K562 (cell line): ENCODE results near the gene SNIP1. TPM values are rescaled to one million over a fixed set of nuclear protein-coding genes. Genes with fewer than 3 reads are reported as not detected.

ENCODE experiments used
- ATF1 ChIP-seq, 2 experiments: fragments of 450-650 bp in 1 of 2; IDR thresholded peaks; 2 replicates each; pipeline ENCODE4 v1.6.1; 2016; ENCODE audit warnings: missing compliant biosample characterization in 1 of 2, missing genetic modification characterization in 1 of 2
- CBX3 ChIP-seq, 2 experiments: IDR thresholded peaks; 1 replicate in 1 of 2; 2 replicates in 1 of 2; pipeline ENCODE4 v1.6.1; 2012; ENCODE audit warnings: inconsistent platforms in 2 of 2, low read length in 2 of 2, borderline replicate concordance in 1 of 2, control low read depth in 1 of 2
- CCAR2 ChIP-seq: fragments of 200-400 bp; formaldehyde crosslinking; IDR thresholded peaks from 2 replicates; pipeline ENCODE4 v1.6.1; 2017; ENCODE audit warnings: mild to moderate bottlenecking, low read depth, low read length
- EWSR1 ChIP-seq: fragments of 450-650 bp; IDR thresholded peaks from 2 replicates; pipeline ENCODE4 v1.6.1; 2018; ENCODE audit warnings: borderline replicate concordance, mild to moderate bottlenecking, low read depth, moderate library complexity; ENCODE audit not compliant: partially characterized antibody
- KAT7 ChIP-seq: sonication (generic); formaldehyde crosslinking; IDR thresholded peaks from 2 replicates; pipeline ENCODE4 v1.8.0; 2022; ENCODE audit warnings: missing genetic modification reagents, mild to moderate bottlenecking, borderline replicate concordance
- MAFF ChIP-seq: IDR thresholded peaks from 2 replicates; pipeline ENCODE4 v1.6.1; 2012; ENCODE audit warnings: low read length, improper control_type of control experiment
- MAFG ChIP-seq: fragments of 450-650 bp; conservative IDR thresholded peaks from 2 replicates; pipeline ENCODE4 v1.6.1; 2016; ENCODE audit warnings: missing genetic modification characterization, missing compliant biosample characterization
- MCM7 ChIP-seq, 2 experiments: fragments of 450-650 bp; IDR thresholded peaks; 2 replicates each; pipeline ENCODE4 v1.6.1; 2016 to 2018
- MED1 ChIP-seq: sonication (generic); formaldehyde crosslinking; IDR thresholded peaks from 2 replicates; pipeline ENCODE4 v1.8.1; 2023; ENCODE audit warnings: missing genetic modification reagents, borderline replicate concordance
- NCOA1 ChIP-seq: fragments of 450-650 bp; IDR thresholded peaks from 2 replicates; pipeline ENCODE4 v1.6.1; 2016; ENCODE audit warnings: low read depth
- NR2C2 ChIP-seq, 2 experiments: fragments of 200-800 bp in 1 of 2; sonication (Bioruptor generic) in 1 of 2; sonication (generic) in 1 of 2; formaldehyde crosslinking in 1 of 2; IDR thresholded peaks; 2 replicates each; pipeline versions ENCODE4 v1.6.1 to v1.8.0; 2016 to 2022; ENCODE audit warnings: mild to moderate bottlenecking in 1 of 2, missing compliant biosample characterization in 1 of 2, missing genetic modification characterization in 1 of 2, missing genetic modification reagents in 1 of 2
- POLR3G ChIP-seq: IDR thresholded peaks from 2 replicates; pipeline ENCODE4 v1.6.1; 2011; ENCODE audit not compliant: insufficient read length, insufficient replicate concordance; ENCODE audit errors: extremely low read depth
- RNF2 ChIP-seq: sonication (generic); IDR thresholded peaks from 2 replicates; pipeline ENCODE4 v1.6.1; 2016
- SMAD3 ChIP-seq: fragments of 450-650 bp; formaldehyde crosslinking; conservative IDR thresholded peaks from 2 replicates; pipeline ENCODE4 v1.4.0; 2020; ENCODE audit warnings: mild to moderate bottlenecking
- ZBTB17 ChIP-seq: fragments of 450-650 bp; formaldehyde crosslinking; IDR thresholded peaks from 2 replicates; pipeline ENCODE4 v1.4.0; 2020; ENCODE audit warnings: mild to moderate bottlenecking
- ZC3H4 ChIP-seq: sonication (generic); formaldehyde crosslinking; IDR thresholded peaks from 2 replicates; pipeline ENCODE4 v1.9.0; 2021; ENCODE audit warnings: missing genetic modification reagents, borderline replicate concordance
- ZNF12 ChIP-seq: sonication (generic); formaldehyde crosslinking; IDR thresholded peaks from 2 replicates; pipeline ENCODE4 v1.4.0; 2020; ENCODE audit warnings: mild to moderate bottlenecking, missing genetic modification reagents
- polyA plus RNA-seq, 8 experiments: library from polyadenylated mRNA; depleted of rRNA in 4 of 8; stranded (reverse) in 5 of 8; unstranded in 3 of 8; fragments of >200 nt; fragmentation: Nextera tagmentation in 2 of 8; fragmentation: Illumina TruSeq in 1 of 8; extraction: Ambion mirVana in 2 of 8; extraction: Trizol in 1 of 8; gene quantifications; 2 replicates each; pipeline versions ENCODE4 v1.2.1 to v1.2.3, GENCODE V29; 2011 to 2014; ENCODE audit warnings: inconsistent platforms in 1 of 8, missing spikeins in 1 of 8
- total RNA-seq, 7 experiments: library from RNA; depleted of rRNA in 6 of 7; stranded (reverse); fragments of >200 nt in 6 of 7; fragmentation: Illumina TruSeq in 2 of 7; extraction: Trizol in 2 of 7; gene quantifications; 2 replicates each; pipeline versions ENCODE4 v1.2.1 to v1.2.3, GENCODE V29; 2011 to 2021; ENCODE audit warnings: low replicate concordance in 1 of 7
- TF ChIP-seq, protein P1 (sequence below), 2 experiments: fragments of 200-800 bp in 1 of 2; sonication (Bioruptor generic) in 1 of 2; sonication (generic) in 1 of 2; formaldehyde crosslinking in 1 of 2; IDR thresholded peaks in 1 of 2; conservative IDR thresholded peaks in 1 of 2; 2 replicates each; pipeline versions ENCODE4 v1.5.0 to v1.6.1; 2016 to 2020; ENCODE audit warnings: missing compliant biosample characterization in 1 of 2, missing genetic modification characterization in 1 of 2, missing genetic modification reagents in 1 of 2
- TF ChIP-seq, protein P2 (sequence below): fragments of 450-650 bp; IDR thresholded peaks from 2 replicates; pipeline ENCODE4 v1.6.1; 2018; ENCODE audit warnings: mild to moderate bottlenecking, low read depth; ENCODE audit not compliant: partially characterized antibody
- TF ChIP-seq, protein P3 (sequence below): fragments of 450-650 bp; formaldehyde crosslinking; IDR thresholded peaks from 2 replicates; pipeline ENCODE4 v1.4.0; 2020; ENCODE audit warnings: mild to moderate bottlenecking, moderate library complexity
- TF ChIP-seq, protein P4 (sequence below): fragments of 450-650 bp; formaldehyde crosslinking; IDR thresholded peaks from 2 replicates; pipeline ENCODE4 v1.4.0; 2020; ENCODE audit warnings: mild to moderate bottlenecking, mixed read lengths

The SNIP1 gene
- total and polyA plus RNA-seq, 9 of the 15 experiments (the other 6 are each of a cell fraction or from before 2014, with no cell fraction given) = 2.9 to 25.9 (median 14.6) TPM

DNA sequence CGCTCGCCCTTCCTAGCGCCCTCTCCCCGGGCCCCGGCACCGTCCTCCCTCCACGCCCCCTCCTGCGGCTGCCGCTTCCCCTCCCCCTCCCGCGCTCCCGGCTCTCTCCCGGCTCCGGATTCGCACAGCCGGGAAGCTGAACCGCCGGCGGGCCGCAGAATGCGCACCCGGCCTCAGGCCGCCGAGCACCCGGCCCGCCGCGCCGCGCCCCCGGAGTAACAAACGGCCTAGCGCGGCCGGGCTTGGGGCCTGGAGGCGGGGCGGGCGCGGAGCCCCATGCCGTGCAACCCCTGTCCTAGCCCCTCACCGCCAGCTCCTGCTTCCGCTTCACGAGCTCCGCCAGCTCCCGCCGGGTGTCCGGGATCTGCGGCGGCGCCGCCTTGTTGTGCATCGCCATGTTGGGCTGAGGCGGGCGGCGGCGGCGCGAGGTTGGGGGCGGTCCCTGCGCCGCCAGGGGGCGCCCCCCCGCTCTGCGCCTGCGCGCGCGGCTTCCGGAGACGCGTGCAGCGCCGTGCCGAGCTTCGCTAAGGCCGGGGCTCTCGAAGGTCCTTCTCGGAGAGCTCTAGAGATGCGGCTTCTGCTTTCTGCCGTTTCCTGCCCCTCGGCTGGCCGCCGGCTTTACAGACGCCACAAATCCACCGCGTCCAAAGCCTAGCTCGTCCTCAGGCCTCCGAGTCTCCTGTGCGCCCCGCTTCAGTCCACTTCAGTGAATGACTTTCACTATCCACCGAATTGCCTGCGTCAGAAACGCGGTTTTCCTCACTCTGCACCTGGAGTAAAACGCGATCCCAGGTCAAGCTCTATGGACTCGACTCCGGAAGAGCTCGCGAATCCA lies 39.5 kb downstream of the SNIP1 start, which contains the start of gene MEAF6 (continued):
- TF ChIP-seq, protein P1, sequence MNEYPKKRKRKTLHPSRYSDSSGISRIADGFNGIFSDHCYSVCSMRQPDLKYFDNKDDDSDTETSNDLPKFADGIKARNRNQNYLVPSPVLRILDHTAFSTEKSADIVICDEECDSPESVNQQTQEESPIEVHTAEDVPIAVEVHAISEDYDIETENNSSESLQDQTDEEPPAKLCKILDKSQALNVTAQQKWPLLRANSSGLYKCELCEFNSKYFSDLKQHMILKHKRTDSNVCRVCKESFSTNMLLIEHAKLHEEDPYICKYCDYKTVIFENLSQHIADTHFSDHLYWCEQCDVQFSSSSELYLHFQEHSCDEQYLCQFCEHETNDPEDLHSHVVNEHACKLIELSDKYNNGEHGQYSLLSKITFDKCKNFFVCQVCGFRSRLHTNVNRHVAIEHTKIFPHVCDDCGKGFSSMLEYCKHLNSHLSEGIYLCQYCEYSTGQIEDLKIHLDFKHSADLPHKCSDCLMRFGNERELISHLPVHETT (CRISPR knock-in tag; conservative IDR thresholded peaks at IDR 0.05 in 1 of 2, IDR thresholded peaks at IDR 0.05 in 1 of 2) = peak in 1 of 2 experiments; percentile 79; a peak in 2 of 4 replicates
- no peak for TF ChIP-seq MAFG (tag)
- TF ChIP-seq NCOA1 = no peak
- TF ChIP-seq MED1 (CRISPR knock-in tag) = no peak
- TF ChIP-seq KAT7 (CRISPR knock-in tag) = no peak
- TF ChIP-seq POLR3G = no peak
- TF ChIP-seq, protein P2, sequence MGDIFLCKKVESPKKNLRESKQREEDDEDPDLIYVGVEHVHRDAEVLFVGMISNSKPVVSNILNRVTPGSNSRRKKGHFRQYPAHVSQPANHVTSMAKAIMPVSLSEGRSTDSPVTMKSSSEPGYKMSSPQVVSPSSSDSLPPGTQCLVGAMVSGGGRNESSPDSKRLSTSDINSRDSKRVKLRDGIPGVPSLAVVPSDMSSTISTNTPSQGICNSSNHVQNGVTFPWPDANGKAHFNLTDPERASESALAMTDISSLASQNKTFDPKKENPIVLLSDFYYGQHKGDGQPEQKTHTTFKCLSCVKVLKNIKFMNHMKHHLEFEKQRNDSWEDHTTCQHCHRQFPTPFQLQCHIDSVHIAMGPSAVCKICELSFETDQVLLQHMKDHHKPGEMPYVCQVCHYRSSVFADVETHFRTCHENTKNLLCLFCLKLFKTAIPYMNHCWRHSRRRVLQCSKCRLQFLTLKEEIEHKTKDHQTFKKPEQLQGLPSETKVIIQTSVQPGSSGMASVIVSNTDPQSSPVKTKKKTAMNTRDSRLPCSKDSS = no peak
- no peak for TF ChIP-seq MAFF
- no peak for TF ChIP-seq EWSR1
- TF ChIP-seq ATF1 (CRISPR knock-in tag; IDR thresholded peaks at IDR 0.05) = no peak
- TF ChIP-seq ATF1 (tag; IDR thresholded peaks at IDR 0.05) = peak; percentile 85
- peak; percentile 79 for TF ChIP-seq RNF2
- peak; percentile 68; the same call in 1 of the 2 replicates for TF ChIP-seq NR2C2 (CRISPR knock-in tag; IDR thresholded peaks at IDR 0.05)
- peak; percentile 83 for TF ChIP-seq NR2C2 (tag; IDR thresholded peaks at IDR 0.05)
- no peak for TF ChIP-seq ZC3H4 (CRISPR knock-in tag)
- TF ChIP-seq CCAR2 = no peak
- no peak; the same call in none of the 2 replicates for TF ChIP-seq ZNF12 (CRISPR knock-in tag)
- 0 out of 2 replicates have a peak, but pooled peaks have one; percentile 21 for TF ChIP-seq ZBTB17 (CRISPR knock-in tag)
- TF ChIP-seq CBX3 (IDR thresholded peaks at IDR 0.05; ENCODE audit: borderline replicate concordance in 1 of 2, low read length in 2 of 2) = peak in 1 of 2 experiments; percentile 70; a peak in 2 of 3 replicates
- TF ChIP-seq, protein P3, sequence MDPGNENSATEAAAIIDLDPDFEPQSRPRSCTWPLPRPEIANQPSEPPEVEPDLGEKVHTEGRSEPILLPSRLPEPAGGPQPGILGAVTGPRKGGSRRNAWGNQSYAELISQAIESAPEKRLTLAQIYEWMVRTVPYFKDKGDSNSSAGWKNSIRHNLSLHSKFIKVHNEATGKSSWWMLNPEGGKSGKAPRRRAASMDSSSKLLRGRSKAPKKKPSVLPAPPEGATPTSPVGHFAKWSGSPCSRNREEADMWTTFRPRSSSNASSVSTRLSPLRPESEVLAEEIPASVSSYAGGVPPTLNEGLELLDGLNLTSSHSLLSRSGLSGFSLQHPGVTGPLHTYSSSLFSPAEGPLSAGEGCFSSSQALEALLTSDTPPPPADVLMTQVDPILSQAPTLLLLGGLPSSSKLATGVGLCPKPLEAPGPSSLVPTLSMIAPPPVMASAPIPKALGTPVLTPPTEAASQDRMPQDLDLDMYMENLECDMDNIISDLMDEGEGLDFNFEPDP (CRISPR knock-in tag) = no peak
- TF ChIP-seq, protein P4, sequence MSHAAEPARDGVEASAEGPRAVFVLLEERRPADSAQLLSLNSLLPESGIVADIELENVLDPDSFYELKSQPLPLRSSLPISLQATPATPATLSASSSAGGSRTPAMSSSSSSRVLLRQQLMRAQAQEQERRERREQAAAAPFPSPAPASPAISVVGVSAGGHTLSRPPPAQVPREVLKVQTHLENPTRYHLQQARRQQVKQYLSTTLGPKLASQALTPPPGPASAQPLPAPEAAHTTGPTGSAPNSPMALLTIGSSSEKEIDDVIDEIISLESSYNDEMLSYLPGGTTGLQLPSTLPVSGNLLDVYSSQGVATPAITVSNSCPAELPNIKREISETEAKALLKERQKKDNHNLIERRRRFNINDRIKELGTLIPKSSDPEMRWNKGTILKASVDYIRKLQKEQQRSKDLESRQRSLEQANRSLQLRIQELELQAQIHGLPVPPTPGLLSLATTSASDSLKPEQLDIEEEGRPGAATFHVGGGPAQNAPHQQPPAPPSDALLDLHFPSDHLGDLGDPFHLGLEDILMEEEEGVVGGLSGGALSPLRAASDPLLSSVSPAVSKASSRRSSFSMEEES (CRISPR knock-in tag) = no peak
- no peak for TF ChIP-seq SMAD3
- TF ChIP-seq MCM7 (IDR thresholded peaks at IDR 0.05) = no peak
